ELR (cell line): ENCODE measurements around the gene IL4I1.

Source experiments
- DNase-seq: peaks from one replicate; pipeline ENCODE4 v3.0.0-alpha.2; 2015; ENCODE audit warnings: low read depth

Gene IL4I1

DNA sequence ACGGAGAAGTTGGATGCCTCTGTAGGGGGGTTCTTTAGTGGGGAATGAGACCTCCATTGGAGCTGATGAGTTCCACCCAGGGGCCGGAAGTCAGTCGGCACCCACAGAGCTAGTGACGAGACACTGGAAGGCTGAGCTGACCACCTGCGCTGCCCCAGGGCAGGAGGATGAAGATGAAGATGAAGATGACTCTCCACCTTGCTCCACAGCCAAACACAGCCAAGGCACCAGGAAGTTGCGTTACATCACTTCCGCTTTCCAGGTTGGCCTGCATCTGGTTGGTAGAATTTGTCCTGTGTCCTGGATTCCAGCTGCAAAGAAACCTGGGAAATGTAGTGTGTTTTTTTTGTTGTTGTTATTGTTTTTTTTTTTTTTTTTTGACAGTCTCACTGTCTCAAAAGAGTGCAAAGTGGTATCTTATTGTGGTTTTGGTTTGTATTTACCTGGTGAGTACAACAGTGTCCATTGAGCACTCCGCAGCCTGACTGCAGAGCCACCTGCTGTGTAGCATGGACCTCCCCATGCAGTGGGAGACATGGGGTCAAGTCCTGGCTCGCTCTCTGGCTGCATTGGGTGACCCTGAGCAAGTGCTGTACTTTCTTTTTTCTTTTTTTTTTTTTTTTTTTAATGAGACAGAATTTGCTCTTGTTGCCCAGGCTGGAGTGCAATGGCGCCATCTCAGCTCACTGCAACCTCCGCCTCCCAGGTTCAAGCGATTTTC is 17.3 kb downstream of the IL4I1 start:
- no peak for DNase-seq

DNA sequence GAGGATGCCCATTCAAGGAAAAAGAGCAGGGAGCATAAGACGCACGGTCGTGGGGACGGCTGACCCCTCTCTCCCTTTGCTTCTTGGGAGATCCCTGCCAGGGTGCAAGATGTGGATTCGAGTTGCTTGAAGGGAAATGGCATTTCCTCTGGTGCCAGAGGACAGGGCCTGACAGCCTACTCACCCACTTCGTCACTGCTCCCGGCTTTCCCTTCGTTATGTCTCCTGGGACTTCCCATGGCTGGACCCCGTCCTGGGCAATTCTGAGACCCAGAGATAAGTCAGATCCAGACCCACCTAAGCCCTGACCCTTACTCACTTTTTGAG is 18.0 kb downstream of the IL4I1 start:
- DNase-seq = no peak

DNA sequence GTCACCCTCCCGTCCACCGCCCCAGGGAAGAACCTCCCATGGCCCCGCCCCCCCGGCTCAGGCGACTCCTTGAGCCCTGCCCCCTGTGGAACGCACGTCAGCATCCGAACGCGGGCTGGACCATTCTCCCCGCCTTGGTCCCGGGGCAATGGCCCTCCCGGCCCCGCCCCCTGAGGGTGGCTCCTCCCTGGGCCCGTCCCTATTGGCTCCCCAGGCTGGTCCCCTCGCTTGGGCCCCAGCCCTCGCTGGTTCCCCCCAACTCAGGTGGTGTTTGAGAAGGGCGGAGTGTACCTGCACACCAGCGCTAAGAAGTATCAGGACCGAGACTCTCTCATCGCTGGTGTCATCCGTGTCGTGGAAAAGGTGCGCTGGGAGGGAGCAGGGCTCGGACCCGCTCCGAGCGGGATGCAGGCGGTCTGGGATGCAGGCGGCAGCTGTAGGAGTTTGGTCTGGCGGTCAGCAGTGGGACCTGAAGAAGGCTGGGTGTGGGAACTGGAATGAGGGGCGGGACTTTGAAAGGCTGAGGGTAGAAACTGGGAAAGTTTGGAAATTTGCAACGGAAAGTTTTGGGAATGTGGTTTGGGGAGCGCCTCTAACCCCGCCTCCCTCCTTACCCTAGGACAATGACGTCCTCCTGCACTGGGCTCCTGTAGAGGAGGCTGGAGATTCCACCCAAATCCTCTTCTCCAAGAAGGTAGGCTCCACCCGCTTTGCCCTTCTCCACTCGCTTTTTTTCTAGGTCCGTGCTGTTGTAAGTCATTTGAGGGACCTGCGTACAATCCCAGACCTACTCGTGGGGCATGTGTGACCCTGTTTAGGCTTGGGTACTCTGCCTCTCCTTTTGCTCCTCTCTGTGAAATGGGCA is 18.6 kb downstream of the IL4I1 start:
- peak; percentile 98 for DNase-seq

DNA sequence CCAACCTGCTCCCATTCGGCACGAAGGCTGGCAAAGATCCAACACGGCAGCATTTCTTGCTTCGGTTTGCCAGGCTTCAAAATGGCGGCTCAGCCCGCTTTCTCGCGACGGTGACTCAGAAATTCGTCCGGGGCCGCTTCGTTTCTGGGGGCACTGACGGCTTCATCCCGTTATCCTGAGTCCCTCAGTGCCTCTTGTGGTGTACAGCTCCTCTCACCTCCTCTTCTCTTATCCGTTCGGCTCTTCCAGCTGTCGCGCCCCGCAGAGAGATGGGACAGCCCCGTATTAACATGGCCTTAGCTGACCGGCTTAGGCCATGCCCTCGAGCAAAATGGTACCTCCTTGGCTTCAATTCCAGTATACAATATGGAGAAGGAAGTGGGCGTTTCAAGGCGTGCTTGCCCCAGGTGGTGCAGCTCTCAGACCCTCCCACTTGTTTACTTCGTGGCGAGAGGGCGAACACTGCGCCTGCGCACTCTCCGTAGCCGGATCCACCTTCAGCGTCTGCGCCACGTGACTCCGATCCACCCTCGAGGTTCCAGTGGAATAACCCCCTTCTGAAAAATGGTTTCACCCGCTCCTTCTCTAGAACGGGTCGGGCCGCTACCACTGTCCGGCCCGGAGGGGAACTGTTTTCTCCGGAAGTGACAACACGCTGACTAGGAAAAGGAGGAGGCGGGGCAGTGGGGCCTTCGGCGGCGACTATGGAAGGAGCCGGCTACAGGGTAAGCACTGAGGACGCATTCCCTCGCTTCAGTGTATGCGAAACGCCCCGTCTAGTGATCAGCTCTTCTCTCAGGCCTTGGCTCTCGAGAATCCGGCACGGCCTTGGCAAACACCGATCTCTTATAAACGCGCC is 19.4 kb downstream of the IL4I1 start, which contains the start of the genes AKT1S1 and TBC1D17:
Gene AKT1S1, minus strand, starts transcription at position 336 of the 859 bp plus-strand sequence. CDS start 4,060 bp downstream, outside the sequence.
Gene TBC1D17, plus strand, starts transcription at position 683 of the 859 bp plus-strand sequence. Its CDS starts 22 bp downstream, at position 705.
- peak; percentile 100 for DNase-seq

DNA sequence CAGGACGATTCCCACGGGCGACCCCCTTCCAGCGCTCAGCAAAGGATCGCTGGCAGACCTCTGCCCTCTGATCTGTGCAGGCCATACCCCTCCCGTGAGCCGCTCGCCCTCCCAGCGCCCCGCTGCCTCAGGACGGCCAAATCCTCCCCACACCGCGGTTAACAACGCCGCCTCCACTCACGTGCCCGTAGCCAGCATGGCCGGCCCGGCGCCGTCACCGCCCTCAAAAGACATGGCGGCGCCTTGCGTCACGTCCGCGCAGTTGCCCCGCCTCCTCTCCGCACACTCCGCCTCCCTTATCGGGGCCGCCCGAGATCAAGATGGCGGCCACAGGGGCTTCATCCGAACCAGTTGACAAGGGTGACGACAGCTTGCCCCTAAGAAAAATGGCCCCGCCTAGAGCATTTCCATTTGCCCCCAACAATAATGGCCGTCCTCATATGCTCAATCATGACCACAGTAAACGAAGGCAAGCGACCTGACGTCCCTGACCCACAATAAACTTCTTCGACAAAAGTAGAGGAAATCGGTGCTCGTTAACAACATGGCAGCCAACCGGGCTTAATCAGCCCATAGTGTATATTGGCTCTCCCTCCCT is 20.2 kb downstream of the IL4I1 start:
- DNase-seq = peak; percentile 98

DNA sequence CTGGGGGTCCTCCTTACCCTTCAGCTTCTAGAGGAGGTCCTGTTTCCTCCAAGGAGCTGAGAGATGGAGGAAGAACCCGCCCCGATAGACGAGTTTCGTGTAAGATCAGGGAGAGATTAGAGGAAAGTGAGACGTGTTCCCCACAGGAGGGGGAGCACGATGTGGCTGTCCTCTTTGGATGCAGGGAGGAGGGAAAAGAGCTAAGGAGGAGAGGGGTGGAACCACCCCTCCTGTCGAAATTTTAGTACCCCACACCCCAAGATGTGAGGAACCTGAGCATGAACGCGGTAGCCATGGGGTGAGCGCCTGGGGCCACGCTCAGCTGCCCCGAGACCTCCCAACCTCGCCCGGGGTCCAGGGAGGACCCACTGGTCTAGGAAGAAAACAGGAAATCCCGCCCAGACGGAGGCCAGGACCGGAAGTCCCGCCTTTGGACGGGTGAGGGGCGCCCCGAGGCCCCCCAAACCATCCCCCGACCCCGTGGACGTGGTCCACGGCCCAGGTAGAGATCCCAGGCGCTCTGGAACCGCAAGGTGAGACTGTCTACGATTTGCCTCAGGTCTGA is 20.7 kb downstream of the IL4I1 start:
- peak; percentile 71 for DNase-seq

DNA sequence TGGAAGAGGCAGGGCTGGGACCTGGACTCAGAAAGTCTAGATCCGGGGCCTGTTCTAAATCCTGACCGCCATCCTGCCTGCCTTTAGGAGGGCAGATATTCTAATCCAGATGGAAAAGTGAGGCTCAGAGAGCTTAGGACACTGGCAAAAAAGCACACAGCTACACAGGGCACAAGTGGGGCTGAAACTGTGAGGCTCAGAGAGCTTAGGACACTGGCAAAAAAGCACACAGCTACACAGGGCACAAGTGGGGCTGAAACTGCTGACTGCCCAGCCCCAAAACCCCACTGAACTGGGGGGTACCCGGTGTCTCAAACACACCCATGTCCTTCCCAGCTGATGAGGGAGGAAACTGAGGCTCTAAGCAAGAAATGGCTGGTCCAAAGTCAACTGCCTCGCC is 21.5 kb downstream of the IL4I1 start:
- DNase-seq = no peak

DNA sequence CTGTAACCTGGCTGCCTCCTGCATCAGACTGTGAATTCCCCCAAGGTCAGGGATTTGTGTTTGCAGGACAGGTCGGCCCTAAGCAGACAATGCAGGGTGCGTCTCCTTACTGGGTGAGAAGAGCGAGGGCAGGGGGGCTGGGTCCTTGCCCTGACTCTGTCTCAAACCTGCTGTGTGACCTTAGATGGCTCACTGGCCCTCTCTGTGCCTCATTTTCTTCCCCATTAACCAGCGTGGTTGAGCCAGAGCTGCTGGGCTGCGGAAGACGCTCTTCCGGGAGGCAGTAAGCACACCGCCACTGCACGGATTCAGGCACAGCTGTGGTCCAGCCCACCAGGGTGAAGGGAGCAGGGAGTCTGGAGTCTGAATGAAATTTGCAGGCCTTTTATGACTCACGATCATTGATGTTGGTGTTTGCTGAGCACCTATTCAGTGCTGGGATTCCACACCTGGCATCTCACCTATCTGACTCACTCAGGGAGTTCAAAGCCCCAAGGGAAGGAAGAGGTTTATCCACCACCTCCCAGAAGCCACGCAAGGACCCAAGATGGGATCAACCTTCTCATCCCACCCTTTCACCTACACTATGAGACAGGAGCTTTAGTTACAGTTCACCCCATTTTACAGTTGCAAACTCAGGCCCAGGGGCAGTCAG is 22.1 kb downstream of the IL4I1 start:
- no peak for DNase-seq

DNA sequence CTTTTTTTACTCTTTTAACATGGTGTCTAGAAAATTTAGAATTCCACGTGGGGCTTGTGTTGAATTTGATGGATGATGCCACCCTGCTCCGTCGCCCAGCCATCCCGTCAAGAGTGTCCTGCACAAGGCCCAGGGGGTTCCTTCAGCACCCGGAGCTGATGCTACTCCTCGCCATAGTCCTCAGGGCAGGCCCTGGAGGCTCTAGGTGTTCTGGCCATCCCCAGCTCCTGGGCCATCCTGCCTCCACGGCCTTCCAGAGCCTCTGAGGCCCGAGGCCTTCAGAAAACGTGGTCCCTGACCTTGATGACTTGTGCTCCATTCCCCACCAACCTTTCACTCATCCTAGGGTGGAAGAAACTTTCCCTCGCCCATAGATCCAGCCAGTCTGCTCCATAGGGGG is 22.9 kb downstream of the IL4I1 start:
- DNase-seq = no peak

DNA sequence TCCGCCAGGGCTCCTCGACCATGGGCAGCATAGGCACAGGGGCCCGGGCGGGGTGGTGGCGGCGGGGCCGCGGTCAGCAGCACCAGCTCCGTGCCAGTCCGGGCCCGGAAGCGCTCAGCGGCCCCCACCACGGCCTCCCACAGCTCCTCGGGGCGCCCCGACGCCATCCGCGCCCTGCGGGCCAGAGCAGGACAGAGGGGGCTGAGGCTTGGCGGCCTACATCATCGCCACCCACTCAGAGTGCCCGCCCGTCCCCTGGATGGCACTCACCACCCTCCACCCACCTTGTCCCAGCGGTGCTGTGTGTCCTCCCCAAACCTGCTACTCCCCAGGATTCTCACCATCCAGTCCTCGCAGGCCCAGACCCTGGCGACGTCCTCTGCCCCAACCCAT is 23.6 kb downstream of the IL4I1 start:
- DNase-seq = no peak

DNA sequence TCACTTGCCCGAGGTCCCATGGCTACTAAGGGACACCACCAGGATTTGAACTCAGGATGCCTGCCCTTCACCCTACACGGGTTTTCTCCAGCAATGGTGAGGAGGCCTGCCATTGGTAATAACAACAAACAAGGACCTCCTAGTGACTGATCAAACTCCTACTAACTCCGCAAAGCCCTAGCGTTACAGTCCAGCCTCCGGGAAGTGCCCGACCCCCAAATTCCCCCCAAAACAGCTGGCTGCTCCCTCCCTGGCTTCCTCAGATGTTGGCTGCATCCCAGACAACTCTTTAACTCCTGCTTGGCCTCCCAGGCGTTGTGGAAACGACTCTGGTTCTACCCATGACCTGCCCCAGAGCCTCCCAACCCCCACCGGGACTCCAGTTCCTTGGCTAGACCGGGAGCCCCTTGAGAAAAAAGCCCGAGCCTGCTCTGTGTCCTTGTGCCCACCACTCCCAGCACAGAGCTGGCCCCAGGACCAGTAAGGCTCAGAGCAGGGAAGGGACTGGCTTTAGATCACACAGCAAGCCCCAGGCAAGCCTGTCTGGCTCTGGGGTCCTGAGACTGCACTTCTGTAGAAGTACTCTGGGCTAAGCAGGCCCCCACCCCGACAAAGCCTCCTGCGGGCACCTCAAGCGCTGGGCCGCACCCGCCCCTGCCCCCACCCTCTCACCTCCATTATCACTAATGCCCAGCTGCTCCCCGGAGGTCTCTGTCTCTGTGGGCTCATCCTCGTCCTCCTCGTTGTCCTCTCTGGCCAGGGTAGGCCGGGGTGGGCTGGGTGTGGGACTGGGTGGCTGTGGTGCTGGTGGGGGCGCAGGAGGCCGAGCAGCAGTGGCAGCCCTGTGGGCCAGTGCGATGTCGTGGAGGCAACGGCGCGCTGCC is 24.2 kb downstream of the IL4I1 start:
- no peak for DNase-seq

DNA sequence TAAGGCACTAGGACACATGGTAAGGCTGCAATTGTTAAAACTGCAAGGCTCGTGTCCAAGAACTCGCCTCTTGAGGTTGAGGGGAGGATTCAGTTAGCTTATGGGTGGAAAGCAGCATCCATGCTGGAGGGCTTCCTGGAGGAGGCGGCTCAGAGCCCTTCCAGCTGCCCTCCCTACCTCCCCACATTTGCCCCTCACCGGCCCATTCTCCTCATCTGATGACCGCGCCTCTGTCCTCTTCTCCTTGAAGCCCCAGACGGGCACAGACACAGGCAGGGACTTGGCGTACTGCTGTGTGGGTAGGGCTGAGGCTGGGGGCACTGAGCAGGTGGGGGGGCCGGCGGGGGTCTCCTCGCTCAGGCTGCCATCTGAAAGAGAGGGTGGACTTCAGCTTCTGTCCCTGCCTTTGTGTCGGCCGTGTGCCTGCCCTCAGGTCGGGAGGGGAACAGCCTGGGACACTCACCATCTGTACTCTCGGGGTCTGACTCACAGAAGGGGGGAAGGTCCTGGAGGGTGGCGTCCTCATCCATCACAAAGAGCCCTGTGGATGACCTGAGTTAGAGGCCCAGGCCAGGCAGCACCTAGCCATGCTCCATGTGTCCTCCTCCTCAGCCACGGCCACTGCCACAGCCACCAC is 25.2 kb downstream of the IL4I1 start:
- peak; percentile 64 for DNase-seq

DNA sequence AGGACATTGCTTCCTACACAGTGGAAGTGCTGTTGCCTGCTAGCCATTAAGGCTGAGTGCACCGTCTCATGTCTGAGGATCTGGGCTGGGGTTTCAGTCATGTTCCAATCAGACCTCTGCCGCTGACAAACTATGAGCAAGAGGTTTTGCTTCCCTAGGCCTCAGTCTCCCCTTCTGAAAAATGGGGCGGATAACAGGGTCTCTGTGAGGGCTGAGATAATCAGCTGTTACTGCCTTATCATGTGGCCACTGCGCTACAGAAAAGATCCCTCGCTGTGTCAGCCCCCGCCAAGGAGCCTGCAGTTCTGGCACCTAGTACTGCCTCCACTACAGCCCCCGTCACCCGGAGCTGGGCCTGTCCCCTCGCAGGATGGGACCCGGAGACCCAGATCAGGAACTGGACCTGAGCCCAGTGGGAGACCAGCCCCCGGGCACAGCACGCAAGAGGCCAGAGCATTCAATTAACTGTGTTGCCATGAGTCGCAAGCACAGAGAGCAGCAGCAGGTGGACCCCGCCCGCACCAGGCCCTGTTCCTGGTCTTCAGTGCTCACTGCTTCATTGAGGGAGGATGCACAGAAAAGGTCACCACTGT is 26.3 kb downstream of the IL4I1 start:
- no peak for DNase-seq

DNA sequence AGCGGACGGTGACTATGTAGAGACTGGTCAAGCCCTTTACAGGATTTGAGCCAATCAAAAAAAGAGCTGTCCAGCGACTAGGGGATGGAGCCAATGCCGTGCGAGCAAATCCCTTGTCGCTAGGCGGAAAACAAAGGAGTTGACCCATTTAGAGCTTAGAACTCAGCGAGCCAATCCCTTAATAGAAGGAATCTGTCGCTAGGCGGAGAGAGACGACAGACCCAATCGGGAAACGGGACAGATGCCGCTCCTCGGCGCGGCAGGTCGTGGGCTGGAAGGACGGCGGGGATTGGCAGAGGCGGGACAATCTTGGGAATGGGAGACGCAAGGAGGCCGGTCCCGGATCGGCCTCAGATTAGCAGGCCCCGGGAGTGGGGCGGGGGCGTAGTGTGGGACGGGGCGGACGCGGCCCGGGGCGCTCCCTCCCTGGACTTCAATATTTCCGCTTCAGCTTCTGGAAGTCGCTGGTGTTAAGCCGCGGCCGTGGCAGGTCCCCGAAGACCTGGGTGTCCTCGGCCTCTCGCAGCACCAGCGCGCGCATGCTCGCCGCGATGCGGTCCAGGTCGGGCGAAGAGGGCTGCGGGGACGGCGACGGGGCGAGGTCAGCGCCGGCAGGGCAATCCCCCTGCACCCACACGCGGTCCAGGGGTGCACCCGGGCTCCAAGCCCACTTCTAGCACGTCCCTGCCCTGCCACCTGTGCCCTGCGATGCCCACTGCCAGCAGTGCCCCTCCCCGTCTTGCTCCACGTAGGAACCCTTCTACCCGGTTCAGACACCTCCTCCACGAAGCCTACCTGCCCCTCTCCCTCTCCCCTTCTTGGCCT is 27.0 kb downstream of the IL4I1 start:
- peak; percentile 100 for DNase-seq

DNA sequence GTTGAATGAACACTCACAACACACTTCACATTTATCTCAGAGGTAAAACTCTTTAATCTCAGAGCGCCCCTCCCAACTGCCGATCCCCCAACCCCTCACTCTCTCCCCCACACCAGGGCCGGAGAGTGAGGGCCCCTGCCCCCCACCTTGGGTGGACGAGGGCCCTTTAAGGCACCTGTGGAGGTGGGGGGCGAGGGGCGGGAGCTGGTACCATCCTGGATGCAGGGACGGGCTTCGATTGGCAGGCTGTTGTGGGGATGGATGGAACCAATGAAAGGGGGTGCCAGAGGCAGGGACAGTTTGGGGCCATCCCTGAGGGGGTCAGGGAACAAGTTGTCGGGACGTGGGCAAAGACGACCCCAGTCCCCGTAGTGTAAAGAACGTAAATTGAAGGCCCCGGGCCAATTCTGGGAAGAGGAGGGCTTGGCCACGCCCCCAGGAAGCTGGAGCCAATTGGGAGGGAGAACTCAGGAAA is 27.6 kb downstream of the IL4I1 start:
- no peak for DNase-seq

DNA sequence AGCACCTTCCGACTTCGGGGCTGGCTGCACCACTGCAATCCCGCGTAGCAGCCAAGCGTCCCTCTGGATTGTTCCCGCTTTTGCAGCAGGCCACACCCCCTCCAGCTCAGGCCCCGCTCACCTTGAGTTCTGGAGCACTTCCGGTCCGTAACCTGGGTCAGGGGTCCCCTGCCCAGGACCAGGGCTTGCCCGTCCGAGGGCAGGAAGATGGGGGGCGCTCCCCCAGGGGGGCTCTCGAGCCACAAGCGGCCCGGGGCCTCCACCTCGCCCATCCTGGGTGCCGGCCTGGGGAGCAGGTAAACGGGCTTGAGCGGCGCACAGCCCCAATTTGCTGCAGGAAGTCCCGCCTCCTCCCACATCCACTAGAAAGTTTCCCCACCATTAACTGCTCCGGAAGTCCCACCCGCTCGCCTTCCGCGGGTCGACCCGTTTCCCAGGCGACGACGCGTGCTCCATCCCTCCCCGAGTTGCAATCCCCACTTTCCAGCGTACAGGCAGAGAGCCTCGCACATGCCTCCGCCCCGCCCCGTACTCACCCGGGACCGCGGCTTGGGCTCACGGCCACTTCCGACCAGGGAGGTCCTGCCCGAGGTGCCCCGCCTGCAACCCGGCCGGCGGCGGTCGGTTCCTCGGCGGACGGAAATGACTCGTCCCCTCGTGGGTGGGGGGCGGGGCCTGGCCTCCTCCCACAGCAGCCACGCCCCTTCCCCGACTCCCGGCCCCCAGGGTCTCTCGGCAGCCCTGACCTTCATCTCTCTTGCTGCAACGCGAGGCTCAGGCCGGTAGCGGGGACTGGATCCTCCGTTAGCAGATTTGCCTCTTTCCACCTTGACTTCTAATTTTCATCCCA is 29.5 kb downstream of the IL4I1 start, which contains the start of gene PNKP:
Gene PNKP, minus strand, starts transcription at position 644 of the 850 bp plus-strand sequence. Its CDS starts 372 bp downstream, at position 272.
- DNase-seq = peak; percentile 94

DNA sequence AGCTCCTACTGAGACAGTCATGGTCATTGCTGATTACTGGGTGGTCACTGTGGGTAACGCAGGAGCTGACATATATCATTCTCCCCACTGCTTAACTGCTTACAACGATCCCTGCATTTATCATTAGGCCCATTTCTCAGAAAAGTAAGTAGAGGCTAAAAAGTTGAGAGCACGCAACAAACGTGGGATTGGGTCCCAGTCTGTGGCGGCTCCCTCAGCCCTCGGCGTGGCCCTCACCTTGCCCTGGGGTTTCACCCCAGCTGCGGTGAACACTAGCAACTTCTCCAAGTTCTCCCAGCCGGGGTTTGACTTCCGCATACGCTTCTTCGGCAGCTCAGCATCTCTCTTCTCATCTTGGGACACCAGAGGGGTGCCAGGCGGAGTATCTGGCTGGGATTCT is 31.8 kb downstream of the IL4I1 start:
- DNase-seq = no peak
